CD4-positive, alpha-beta T cell treated with Interleukin-2 at 100 ng/mL for 4 hours (primary cell): ENCODE data around the gene AGAP1.

Experiments used
- DNase-seq: peaks from one replicate; pipeline ENCODE4 v3.0.0-alpha.2; 2020; ENCODE audit warnings: low spot score

The AGAP1 gene

DNA sequence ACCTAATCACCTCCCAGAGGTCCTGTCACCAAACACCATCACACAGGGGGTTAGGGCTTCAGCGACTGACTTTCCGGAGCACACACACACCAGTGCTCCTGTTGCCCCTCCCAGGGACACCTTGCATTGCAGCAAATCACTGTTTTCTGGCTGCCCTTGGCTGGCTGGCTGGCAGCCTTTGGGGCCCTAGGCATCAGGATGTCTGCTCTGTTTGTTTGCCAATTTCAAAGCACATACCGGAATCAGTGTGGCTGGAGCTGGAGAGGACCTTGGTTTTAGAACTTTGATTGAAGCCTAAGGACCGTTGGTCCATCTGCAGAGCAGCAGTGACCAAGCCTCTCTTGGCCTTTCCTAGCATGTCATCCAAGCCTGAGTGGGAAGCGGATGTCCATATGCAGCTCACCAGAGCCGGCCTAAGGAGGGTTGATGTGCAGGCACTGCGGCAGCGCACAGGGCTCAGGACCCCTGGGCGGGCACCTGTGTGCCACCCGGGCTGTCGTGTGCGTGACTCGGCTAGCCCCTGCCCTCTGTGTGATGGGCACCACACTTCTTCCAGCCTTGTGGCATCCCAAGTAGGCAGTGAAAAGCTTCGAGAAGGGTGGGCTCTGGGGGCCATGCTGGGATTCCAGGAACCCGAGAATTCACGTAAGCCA lies 612.2 kb downstream of the AGAP1 start:
- DNase-seq, result no peak

DNA sequence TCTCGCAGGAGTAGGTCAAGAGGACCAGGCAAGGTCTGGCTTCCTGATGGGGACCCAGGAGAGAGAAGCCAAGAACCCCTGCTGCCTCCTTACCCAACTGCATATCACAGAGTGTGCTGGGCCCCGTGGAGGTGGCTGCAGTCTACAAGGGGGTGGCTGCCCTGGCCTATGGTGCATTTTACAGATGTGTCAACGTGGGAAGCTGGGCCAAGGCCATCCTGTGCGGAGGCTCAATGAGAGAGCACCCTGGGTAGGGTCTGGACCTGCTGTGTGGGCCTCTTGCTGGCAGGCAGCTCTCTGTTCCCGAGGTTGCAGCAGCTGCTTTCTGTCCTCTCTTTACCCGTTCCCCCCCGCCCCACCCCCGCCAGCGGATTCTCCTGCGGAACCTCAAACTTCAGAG lies 612.9 kb downstream of the AGAP1 start:
- DNase-seq, result no peak

DNA sequence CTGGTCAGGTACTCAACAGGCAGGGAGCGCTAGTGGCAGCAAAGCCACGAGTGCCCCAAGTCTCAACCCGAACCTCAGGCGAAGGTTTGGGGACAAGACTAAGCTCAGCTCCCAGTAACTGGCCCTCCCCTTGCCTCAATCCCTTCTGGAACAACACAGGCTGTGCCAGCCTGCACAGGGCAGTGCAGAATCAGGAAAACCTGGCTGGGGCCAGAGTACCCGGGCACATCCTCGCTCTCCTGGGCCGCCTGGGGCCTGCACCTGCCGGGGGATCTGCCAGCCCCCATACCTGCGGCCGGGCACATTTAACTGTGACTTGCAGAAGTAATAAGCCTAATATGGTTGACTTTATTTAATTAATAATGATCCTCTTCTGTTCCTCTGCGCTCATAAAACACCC lies 613.7 kb downstream of the AGAP1 start:
- no peak for DNase-seq

DNA sequence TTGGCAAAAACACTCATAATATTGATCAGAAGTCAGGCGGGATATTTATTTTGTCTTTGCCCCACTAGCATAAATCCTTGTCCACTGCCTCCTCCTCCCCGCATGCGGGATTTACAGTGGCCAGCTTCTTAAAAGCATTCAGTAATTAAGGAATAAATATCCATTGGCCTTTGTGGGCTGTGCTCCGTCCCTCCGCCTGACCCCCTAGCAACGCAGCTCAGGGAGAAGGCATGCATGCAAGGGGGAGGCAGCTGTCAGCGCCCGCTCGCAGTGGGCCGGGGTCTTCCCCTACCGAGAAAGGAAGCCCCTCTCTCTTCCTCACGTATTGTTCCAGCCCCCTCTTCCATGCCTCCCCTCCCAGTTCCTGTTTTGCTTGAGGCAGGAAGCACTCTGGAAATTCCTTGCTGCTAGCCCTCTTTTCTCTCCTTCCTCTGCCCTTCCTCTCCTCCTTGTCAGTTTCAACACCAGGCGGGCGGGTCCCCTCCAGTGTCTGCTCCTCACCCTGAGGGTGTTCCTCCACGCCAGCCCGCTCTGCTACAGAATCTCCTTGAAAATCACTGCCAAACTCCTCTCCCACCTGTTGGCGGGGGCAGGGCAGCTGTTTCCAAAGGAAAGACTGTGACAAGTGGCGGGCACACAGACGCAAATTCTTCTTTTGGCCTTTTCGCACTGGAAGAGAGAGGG lies 614.2 kb downstream of the AGAP1 start:
- DNase-seq, result no peak

DNA sequence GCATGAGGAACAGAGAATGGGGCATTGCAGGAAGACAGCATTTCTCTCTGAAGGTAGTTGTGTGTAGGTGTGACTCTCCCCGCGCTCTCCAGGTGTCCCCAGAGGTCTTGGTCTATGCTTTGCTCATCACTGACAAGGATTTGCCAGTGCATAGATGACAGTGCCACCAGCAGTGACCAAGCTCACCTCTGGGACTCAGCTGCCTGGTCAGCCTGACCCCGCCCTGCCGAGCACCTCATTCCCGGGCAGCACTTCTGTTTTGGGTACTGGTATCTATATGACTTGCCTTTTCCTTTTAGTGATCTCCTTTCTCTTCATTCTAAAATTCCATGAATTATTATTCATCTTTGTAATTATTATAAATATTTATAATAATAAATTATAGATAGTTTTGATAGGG lies 615.2 kb downstream of the AGAP1 start:
- no peak for DNase-seq

DNA sequence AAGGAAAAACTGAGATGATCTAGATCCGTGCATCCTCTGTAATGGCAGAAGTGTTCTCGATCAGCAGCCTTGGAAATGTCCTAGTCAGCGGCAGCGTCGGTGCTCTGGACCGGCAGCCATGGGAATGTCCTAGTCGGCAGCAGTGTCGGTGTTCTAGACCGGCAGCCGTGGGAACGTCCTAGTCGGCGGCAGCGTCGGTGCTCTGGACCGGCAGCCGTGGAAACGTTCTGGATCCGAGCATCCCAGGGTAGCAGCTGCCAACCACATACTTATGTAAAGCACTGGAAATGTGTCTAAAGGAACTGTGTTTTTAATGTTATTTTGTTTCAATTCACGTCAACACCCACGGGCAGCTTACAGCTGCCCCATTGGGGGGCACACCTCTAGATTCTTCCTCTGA lies 615.6 kb downstream of the AGAP1 start:
- DNase-seq, result no peak

DNA sequence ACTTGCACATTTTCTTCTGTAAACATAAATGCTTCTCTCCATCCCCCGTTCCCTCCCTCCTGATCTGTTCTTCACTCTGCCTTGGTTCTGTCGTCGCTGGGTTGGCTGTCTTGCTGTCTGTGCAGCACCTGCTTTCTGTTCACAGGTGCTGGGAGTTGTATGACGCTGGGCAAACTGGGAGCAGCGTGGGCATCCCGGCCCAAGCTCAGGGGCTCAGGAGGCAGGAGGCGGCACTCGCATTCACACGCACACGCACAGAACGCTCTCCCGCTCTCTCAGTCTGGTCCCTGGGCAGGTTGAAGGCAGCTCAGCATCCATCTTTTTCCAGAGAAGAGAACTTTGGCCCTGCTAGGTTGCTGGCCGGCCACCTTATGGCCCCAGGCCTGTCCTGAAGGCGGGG lies 618.6 kb downstream of the AGAP1 start:
- DNase-seq, result no peak

DNA sequence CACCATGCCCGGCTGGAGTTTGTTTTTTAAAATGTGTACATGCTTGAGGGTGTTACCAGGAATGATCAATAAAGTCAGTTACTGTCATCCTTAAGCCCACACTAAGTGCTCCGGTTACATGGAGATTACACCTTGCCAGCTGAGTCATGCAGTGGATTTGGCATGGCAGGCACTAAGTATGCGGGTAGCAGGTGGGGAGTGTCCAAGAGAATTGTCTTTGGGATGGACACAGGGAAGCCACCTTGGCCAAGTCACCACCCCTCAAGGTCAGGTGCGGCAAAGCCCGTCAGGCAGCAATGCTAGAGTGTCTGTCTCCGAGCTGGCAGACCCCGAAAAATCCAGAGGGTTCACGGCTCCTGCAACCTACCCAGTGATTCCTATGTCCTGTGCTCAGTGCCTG lies 619.6 kb downstream of the AGAP1 start:
- DNase-seq, result no peak

DNA sequence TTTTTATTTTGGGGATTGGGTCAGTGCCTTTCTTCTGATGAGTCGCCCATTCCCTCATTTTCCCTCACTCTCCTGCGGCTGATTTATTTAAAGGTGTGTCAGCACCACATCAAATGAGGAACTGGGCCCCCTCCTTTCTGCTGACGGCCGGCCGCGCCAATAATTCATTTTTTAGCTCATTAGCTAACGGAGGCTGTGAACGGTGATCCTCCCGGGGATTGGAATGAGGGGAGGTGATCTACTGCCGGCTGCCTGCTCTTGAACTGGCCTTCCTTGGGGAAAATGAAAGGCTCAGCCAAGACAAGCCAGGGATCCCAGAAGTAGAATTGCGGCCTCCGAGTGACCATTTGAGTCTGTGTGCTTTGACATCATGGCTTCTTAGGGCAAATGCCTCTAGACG lies 620.1 kb downstream of the AGAP1 start:
- no peak for DNase-seq

DNA sequence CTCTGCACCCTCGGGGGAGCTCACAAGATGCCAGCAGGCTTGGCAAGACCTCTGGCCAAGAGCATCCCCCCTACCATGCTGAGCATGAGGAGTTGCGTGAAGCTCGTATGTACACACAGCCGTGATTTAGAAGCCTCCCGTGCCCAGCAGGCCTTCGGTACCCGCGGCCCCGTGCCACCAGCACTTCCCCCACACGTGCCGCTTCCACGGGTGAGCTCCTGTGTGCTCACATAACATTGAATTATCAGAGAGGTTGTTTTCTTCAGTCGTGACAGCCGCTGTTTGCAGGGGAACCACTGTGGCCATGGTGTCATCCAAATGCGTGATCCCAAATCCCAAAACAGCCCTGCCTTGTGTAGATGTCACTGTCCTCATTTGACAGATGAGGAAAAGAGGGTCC lies 621.1 kb downstream of the AGAP1 start:
- DNase-seq, result no peak

DNA sequence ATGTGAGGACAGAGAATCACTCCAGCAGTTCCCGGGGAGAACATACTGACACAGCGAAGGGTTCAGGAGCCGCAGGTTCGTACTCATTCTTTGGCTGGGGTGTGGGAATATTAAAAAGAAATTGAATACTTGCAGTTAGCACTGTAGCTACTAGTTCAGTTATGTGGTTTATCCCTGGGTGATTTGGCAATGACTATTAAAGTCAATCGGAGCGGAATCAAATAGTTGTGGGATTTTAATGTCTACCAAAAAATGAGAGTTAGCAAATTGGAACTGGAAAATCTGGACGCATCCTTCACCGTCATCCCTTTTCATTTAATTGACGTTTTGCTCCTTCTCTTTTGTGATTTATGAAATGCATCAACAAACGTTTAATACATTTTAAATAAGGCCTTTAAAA lies 623.6 kb downstream of the AGAP1 start:
- DNase-seq, result no peak

DNA sequence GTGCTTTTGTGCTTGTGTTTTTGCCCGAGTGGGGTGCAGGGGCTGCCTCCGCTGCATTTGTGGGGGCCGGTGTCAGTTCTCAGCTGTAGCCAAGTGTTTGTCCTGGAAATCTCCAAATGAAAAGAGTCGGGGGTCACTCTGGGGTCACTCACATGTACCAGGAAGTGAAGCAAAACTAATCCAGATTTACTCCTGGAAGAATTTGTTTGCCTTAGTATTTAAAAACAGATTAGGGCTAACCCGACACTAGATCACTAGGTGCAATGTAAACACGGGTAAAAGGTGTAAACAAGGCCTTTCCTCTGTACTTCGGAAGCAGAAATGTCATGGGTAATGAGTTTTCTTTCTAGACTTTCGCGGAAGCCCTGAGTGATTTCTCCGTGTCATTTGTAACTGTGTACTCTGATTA lies 624.0 kb downstream of the AGAP1 start:
- no peak for DNase-seq

DNA sequence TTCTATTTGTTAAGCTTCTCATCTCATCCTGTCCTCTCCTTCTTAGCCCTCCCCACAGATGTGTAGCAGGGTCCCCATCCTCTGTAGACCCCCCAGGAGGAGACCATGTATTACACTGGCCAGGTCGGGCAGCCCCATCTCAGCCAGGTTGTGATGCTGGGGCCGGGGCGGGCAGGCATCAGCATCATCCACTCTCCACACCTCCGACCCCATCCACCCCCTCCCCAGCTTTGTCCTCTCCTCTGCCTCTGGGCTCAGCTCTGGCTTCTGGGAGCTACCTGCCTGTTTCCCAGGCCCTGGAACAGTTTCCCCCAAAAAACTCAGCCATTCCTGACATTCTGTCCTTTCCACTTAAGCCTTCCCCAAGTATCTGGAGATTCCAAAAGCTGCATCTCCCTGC lies 625.2 kb downstream of the AGAP1 start:
- no peak for DNase-seq

DNA sequence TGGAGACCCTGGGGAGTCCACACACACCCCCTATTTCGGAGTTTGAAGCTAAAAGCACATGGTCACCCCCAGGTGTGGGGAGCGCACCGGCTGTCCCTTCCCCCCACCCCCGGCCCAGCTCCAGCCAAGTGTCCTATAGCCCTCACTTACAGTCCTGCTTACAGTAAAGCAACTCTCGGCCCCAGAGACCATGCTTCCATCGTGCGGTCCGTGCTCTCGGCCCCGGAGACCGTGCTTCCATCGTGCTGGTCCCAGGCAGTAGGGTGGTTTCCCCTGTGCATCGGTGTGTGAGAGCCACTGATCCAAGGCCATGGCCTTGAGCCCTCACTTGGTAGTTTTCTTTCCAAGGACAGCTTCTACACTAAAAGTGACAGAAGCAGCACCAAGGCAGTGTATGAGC lies 625.6 kb downstream of the AGAP1 start:
- DNase-seq, result no peak

DNA sequence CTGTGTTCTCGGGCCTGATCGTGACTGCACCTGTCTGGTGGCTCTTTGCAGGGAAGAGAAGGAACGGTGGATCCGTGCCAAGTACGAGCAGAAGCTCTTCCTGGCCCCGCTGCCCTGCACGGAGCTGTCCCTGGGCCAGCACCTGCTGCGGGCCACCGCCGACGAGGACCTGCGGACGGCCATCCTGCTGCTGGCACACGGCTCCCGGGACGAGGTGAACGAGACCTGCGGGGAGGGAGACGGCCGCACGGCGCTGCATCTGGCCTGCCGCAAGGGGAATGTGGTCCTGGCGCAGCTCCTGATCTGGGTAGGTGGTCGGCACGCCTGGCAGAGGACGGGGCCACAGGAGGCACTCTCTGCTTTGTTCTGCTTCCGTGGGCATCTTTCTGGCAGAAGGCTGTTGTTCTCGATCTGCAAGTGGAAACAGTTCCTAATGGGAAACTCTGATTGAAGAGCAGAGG lies 626.3 kb downstream of the AGAP1 start:
- no peak for DNase-seq

DNA sequence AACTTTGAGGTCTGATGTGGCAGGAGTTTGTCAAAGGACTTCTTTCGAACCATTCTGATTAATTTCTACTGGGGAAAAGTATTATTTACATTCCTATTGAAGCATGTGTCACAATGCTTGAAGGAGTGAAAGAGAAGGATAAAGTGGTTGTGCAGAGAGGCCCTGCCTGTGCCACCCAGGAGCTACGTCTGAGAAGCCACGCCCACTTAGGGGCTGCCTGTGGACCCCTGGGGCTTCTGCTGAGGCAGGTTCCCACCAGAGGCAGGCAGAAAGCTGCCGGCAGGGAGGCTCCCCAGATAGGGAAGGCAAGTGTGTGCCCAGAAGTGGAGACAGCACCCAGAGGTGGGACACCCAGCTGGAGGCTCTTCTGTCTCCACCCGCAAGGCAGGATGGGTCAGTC lies 627.0 kb downstream of the AGAP1 start:
- no peak for DNase-seq

DNA sequence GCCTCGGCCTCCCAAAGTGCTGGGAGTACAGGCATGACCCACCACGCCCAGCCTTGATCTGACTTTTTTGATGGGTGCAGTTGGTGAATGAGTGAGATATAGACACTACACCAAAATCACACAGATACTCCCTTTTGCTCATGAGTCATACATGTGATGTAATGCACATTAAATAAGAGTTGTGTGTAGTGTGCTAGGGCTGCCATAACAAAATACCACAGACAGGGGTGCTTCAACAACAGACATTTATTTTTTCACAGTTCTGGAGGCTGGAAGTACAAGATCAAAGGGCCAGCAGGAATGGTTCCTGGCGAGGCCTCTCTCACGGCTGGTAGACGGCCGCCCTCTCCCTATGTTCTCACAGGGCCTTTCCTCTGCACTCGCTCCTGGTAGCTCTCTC lies 627.7 kb downstream of the AGAP1 start:
- DNase-seq, result no peak

DNA sequence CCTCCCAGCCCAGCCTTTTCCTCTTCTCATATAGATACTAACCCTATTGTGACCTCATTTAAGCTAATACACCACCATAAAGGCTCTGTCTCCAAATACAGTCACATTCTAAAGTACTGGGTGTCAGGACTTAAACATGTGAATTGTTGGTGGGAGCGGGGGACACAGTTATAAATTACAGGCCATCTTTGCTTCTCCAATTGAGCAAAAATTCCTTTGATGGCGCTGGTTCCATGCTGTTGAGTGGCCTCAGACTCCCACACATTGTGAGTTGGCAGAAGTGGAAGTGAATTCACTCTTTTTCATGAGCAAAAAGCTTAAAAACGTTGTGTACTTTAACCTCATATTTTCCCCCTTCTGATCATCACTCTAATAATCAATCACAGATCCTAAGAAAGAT lies 628.4 kb downstream of the AGAP1 start:
- no peak for DNase-seq

DNA sequence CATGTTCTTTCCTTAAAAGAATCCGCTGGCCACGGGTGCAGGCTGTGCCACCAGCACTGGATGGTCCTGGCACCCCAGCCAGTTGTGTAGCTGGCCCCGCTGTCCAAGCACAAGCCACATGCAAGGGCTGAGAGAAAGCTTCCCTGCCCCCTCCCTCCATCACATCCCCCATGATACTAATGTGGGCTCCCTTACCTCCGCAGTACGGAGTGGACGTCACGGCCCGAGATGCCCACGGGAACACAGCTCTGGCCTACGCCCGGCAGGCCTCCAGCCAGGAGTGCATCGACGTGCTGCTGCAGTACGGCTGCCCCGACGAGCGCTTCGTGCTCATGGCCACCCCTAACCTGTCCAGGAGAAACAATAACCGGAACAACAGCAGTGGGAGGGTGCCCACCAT lies 629.9 kb downstream of the AGAP1 start:
- no peak for DNase-seq

DNA sequence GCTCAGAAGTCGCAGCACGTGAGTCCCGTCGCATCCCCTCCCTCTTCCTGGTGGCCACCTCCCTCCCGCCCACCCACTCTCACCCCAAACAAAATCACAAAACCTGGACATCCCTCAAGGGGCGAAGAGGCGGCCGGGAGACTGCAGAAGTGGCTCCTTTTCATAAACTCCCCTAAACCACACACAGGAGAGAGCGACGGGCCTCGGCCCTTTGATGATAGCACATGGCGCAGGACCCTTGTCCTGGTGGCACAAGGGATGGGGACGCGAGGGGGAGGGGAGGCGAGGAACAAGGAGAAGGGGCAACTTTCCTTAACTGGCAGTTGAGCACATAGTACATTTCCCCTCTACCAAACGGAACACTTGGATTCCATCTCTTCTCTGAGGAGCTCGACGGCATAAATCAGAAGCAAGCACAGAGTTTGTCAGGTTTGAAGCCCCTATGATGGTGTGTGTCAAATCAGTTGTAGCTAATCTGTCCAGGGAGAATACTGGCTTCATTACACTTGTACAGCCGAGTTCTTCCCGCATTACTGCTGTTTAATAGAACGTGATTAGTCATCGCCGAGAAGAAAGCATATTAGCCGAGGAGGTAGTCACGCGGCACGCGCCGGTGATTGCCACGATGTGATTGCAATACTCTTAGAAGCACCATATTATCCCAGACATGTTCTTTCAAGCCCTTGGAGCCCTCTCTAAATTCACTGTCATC lies 630.5 kb downstream of the AGAP1 start:
- no peak for DNase-seq

DNA sequence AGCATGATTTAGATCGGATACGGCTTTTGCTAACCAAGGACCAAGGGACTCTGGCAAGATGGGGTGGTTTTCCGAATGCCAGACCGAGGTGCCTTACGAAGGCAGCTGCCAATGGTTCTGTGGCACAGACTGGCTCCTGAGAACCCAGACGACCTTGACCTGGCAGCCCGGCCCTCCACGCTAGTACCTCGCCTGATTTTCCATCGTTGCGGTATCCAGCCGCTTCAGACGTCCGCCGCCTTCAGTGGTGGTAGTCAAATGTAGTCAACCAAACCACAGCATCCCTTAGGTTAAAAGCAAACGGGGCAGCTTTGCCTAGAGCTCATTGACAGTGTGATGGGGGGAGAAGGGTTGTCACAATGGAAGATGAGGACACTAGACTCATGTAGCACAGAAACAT lies 631.7 kb downstream of the AGAP1 start:
- no peak for DNase-seq

DNA sequence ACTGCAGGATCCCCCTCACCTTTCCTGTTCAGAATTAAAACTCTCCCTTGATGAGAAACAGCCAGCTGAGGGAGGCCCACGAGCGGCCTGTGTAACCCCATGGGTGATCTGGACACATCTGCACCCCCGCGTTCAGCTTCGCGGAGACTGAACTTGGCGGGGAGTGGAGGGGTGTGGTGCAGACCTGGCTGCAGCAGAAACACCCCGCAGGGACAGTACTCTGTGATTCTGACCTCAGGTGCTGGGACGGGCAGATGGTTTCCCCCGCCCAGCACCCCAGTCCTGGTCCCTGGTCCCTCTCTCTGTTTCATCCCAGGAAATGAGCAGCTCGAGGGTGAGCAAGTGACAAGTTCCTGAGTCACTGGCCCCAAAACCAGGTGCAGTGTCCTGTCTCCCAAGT lies 633.2 kb downstream of the AGAP1 start:
- no peak for DNase-seq

DNA sequence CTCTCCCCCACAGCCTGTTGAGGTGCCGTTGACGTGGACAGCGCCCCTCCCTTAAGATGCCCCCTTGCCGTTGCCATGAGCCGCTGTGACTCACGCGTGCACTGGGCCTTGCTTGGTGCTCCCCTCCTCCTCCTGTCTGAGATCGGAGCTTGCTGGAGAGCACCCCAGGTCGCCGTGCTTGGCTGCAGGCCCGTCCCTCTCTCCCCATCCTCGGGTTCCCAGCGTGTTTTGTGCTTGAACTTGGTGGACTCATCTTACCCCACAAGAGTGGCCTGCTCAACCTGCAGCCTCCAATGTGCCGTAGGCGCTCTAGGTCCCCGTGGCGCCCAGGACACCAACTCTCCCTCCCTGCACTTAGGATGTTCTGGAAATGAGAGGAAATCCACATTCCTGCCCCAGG lies 634.5 kb downstream of the AGAP1 start:
- DNase-seq, result no peak

DNA sequence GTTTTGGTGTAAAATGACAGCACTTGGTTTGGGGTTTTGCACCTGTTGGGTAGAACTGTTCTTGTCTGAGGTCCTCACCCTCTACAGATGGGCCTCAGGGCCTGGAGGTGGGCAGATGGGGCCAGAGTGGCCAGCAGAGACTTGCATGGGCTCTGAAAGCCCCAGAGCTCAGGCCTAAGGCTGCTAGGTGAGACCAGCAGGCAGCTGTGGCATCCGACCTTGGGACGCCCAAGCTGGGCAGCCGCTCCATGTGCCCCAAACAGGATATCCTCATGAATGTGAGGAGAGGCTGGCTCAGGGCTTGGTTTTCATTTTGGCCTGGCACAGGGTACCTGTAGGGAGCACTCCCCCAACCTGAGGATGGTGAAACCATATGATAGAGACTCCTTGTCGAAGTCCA lies 636.1 kb downstream of the AGAP1 start:
- no peak for DNase-seq
